Activated naive CD8-positive, alpha-beta T cell (primary cell): ENCODE data around the gene ROBO4.

ENCODE experiments used
- H3K27ac Mint-ChIP-seq: one replicate; pipeline ENCODE4 v1.8.0; 2021; ENCODE audit warnings: mixed read lengths
- H3K27me3 Mint-ChIP-seq: one replicate; pipeline ENCODE4 v1.8.0; 2021; ENCODE audit warnings: mixed read lengths
- H3K36me3 Mint-ChIP-seq: one replicate; pipeline ENCODE4 v1.8.0; 2021; ENCODE audit warnings: mixed read lengths
- H3K4me1 Mint-ChIP-seq: one replicate; pipeline ENCODE4 v1.8.0; 2021; ENCODE audit warnings: low read depth, mixed read lengths
- H3K4me3 Mint-ChIP-seq: one replicate; pipeline ENCODE4 v1.8.0; 2021; ENCODE audit warnings: mild to moderate bottlenecking, mixed read lengths
- H3K9me3 Mint-ChIP-seq: one replicate; pipeline ENCODE4 v1.8.0; 2021; ENCODE audit warnings: low read depth, mixed read lengths

Gene ROBO4

DNA sequence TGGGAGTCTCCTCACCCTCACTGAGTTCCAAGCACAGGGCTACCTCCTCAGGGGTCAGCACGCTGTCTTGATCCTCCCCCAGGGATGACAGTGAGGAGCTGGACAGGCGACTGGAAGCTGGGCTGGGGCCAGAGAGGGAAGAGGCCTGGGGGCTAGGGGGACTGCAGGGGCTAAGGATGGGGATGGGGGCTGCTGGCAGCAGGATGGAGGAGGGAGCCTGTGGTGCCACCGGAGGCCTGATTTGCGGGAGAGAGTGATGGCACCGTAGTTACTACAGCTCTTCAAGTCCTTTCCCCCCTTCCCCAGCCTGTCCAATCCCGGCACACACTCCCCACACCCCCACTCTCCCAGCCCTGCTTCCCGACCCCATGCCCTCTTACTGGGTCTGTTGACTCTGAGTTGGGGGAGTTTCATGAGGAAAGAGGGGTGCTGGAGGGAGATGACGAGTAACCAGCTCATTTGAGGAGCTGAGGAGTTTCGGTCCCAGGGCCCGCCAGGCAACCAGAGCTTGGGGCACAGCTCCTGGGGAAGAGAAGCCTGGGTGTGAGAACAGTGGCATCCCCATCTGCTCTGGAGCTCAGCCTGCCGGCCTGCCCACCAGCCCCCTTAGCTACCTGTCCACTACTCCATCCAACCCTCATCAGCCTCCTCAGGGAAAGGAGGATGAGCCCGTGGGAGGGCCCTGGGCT is 10.5 kb downstream of the ROBO4 start:
- no peak overlapping the region for H3K27ac Mint-ChIP-seq
- no peaks in the 10 kb centered on the region for H3K36me3 Mint-ChIP-seq
- H3K9me3 Mint-ChIP-seq, result no peaks in the 10 kb centered on the region
- no peak overlapping the region for H3K4me3 Mint-ChIP-seq
- H3K27me3 Mint-ChIP-seq, result peaks cover 5% of the 10 kb centered on the region
- H3K4me1 Mint-ChIP-seq, result no peaks in the 10 kb centered on the region

DNA sequence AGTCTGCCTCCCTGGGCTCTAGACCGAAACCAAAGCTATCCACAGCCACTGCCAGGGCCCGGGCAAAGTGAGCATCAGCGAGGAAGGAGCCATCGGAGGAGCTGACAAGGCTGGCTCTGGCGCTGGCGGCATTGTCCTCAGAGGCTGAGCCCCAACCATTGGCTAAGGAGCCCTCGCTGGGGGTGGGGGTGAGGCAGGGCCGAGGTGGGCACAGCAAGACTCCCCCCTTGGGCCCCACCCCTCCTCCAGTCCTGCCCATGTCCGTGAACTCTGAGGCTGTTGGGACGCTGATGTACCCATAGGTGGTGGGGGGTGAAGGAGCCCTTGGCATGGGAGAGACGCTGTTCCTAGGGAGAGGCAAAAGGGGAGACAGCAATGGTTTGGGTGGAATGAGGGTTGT is 11.2 kb downstream of the ROBO4 start:
- no peaks in the 10 kb centered on the region for H3K36me3 Mint-ChIP-seq
- H3K9me3 Mint-ChIP-seq, result no peaks in the 10 kb centered on the region
- H3K4me1 Mint-ChIP-seq, result no peaks in the 10 kb centered on the region

GRCh38 chr11:124884869-124885479 is 12.7 kb downstream of the ROBO4 start:
- H3K27me3 Mint-ChIP-seq, result peaks cover 5% of the 10 kb centered on the region
- H3K4me3 Mint-ChIP-seq, result no peak overlapping the region
- no peaks in the 10 kb centered on the region for H3K36me3 Mint-ChIP-seq
- H3K4me1 Mint-ChIP-seq, result no peaks in the 10 kb centered on the region
- no peaks in the 10 kb centered on the region for H3K9me3 Mint-ChIP-seq
- H3K27ac Mint-ChIP-seq, result no peak overlapping the region

More for the DNA sequence above, 11.2 kb downstream of the ROBO4 start:
- peaks cover 5% of the 10 kb centered on the region for H3K27me3 Mint-ChIP-seq
- no peak overlapping the region for H3K4me3 Mint-ChIP-seq
- H3K27ac Mint-ChIP-seq, result no peak overlapping the region

- Mint-ChIP-seq H3K27me3 (peaks cover 5% of the 10 kb centered on the region), H3K36me3 (no peaks in the 10 kb centered on the region), H3K4me3 (no peak overlapping the region), H3K4me1 (no peaks in the 10 kb centered on the region), H3K27ac (no peak overlapping the region), H3K9me3 (no peaks in the 10 kb centered on the region)
Measured at GRCh38 chr11:124884340-124884739, 13.3 kb downstream of the ROBO4 start.

GRCh38 chr11:124882339-124883071 is 15.2 kb downstream of the ROBO4 start:
- Mint-ChIP-seq H3K9me3 (no peaks in the 10 kb centered on the region), H3K27ac (no peak overlapping the region), H3K36me3 (no peaks in the 10 kb centered on the region), H3K4me3 (no peak overlapping the region), H3K27me3 (peaks cover 3% of the 10 kb centered on the region), H3K4me1 (peaks cover 4% of the 10 kb centered on the region)

DNA sequence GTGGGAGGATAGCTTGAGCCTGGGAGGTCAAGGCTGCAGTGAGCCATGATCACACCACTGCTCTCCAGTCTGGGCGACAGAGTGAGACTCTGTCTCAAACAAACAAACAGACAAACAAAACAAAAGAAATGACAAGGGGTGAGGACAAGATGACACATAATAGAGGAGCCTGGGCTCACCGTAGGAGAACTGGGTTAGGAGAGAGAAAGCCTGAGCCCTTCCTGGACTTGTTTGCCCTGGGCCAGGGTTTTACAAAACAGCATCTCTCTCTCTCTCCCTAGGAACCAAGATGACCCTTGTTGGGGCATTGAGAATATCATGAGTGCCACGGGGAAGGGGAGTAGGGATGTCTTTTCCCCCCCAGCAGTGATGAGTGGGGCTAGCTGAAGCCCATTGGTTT is 16.7 kb downstream of the ROBO4 start:
- no peaks in the 10 kb centered on the region for H3K27me3 Mint-ChIP-seq

GRCh38 chr11:124880290-124880611 is 17.4 kb downstream of the ROBO4 start:
- Mint-ChIP-seq H3K4me3 (no peak overlapping the region), H3K27me3 (peaks cover 3% of the 10 kb centered on the region), H3K4me1 (peaks cover 11% of the 10 kb centered on the region), H3K27ac (no peak overlapping the region), H3K36me3 (no peaks in the 10 kb centered on the region), H3K9me3 (no peaks in the 10 kb centered on the region)

More for the DNA sequence above, 16.7 kb downstream of the ROBO4 start:
- H3K4me3 Mint-ChIP-seq, result no peak overlapping the region
- H3K36me3 Mint-ChIP-seq, result no peaks in the 10 kb centered on the region
- H3K9me3 Mint-ChIP-seq, result no peaks in the 10 kb centered on the region
- H3K4me1 Mint-ChIP-seq, result peaks cover 7% of the 10 kb centered on the region
- H3K27ac Mint-ChIP-seq, result no peak overlapping the region

DNA sequence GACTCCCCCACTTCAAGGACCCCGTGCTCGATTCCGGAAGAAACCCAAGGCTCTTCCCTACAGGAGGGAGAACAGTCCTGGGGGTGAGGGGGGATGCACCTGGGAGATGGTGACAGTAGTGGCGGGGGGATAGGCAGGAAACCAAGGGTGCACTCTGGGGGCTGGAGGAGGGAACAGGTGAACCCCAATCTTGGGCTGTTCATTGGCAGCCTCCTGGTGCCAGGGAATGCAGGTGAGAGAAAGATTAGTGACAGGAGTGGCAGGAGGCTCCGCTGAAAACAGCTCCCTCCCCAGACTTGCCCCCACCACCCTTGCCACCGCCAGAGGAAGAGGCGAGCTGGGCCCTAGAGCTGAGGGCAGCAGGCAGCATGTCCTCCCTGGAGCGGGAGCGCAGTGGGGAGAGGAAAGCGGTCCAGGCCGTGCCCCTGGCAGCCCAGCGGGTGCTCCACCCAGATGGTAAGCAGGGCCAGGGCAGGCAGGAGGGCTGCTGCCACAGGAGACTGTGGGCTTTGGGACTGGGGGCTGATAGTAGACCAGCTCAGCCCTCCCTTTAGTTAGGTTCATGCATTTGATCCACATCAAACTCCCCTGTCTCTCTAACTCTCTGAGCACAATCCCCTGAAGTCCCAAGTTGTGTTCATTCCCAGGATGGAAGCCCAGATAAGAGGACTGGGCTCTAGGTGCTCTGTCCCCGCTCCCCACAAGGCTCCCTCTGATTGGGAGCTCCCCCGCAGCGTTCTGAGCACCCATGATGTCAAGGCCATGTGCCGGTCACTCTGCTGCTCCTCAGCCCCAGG is 18.0 kb downstream of the ROBO4 start:
- Mint-ChIP-seq H3K4me3 (no peak overlapping the region), H3K36me3 (no peaks in the 10 kb centered on the region), H3K9me3 (no peaks in the 10 kb centered on the region), H3K27ac (no peak overlapping the region), H3K27me3 (peaks cover 3% of the 10 kb centered on the region), H3K4me1 (peaks cover 11% of the 10 kb centered on the region)

DNA sequence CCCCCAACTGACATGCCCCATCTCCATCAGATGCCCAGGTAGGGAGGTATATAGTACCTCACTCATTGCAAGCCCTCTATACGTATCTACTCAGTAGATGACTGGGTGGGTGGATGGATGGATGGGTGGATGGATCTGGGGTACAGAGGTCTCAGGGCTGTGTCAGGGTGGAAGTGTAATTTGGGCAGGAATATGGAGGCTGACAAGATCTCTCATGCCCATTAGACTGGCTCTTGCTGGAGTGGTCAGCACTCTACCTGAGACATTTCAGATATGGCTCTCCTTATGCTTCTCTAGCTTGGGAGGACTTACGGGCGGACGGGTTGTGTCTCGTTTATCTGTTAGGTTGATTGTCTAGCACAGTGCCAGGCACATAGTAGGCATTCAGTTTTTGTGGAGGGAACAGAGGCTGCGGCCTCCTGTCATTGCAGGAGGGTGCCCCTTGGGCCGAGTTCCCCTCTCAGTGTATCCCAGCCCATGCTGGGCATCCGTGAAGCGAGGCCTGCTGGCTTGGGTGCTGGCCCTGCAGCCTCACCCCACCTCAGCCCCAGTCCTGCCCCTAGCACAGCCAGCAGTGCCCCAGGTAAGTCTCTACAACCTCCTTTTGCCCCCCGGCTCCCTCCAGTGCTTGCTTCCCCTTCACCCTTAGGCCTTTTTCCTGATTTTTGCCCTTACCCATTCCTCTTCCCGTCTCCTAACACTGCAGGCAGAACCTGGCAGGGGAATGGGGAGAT is 18.7 kb downstream of the ROBO4 start:
- Mint-ChIP-seq H3K36me3 (no peaks in the 10 kb centered on the region), H3K4me1 (peaks cover 11% of the 10 kb centered on the region), H3K27ac (no peak overlapping the region), H3K27me3 (peaks cover 5% of the 10 kb centered on the region), H3K9me3 (no peaks in the 10 kb centered on the region), H3K4me3 (no peak overlapping the region)

GRCh38 chr11:124877910-124878758 is 19.5 kb downstream of the ROBO4 start:
- no peaks in the 10 kb centered on the region for H3K36me3 Mint-ChIP-seq
- no peaks in the 10 kb centered on the region for H3K9me3 Mint-ChIP-seq
- peak overlapping the region; percentile 88 for H3K4me3 Mint-ChIP-seq
- H3K27ac Mint-ChIP-seq, result peak overlapping the region; percentile 41
- peaks cover 11% of the 10 kb centered on the region for H3K27me3 Mint-ChIP-seq
- H3K4me1 Mint-ChIP-seq, result peaks cover 11% of the 10 kb centered on the region

DNA sequence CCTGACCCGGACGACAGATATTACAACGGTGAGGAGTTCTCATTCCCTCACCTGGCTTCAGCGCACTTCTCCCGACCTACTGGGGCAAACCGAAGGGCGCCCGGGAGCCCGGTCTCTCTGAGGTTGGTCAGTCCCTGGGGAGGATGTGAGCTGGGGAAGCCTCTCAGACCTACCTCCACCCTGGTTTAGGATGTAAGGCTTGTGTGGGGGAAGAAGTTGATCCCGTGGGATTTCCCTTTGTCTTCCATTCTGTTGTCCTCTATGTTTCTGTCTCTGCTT is 20.1 kb downstream of the ROBO4 start:
- Mint-ChIP-seq H3K27me3 (peaks cover 16% of the 10 kb centered on the region), H3K27ac (peak overlapping the region; percentile 92), H3K4me1 (peaks cover 11% of the 10 kb centered on the region), H3K9me3 (no peaks in the 10 kb centered on the region), H3K36me3 (no peaks in the 10 kb centered on the region), H3K4me3 (peak overlapping the region; percentile 88)

- H3K4me1 Mint-ChIP-seq, result peaks cover 11% of the 10 kb centered on the region
- H3K27ac Mint-ChIP-seq, result peak overlapping the region; percentile 92
- no peaks in the 10 kb centered on the region for H3K9me3 Mint-ChIP-seq
- H3K4me3 Mint-ChIP-seq, result peak overlapping the region; percentile 88
- peaks cover 20% of the 10 kb centered on the region for H3K27me3 Mint-ChIP-seq
- H3K36me3 Mint-ChIP-seq, result no peaks in the 10 kb centered on the region
Measured at GRCh38 chr11:124876818-124877630, 20.6 kb downstream of the ROBO4 start.
